GM21576 (cell line): ENCODE data around the gene MAPKAPK2.
"Not testable (repeated sequence)": the region's sequence is repeated elsewhere in the genome, so short reads cannot be mapped to it uniquely, and the experiment has no call there.

Experiments used
- ATAC-seq: cut with Tn5 transposase; IDR thresholded peaks from one replicate; pipeline ENCODE4 v1.9.1; 2021; ENCODE audit warnings: mild to moderate bottlenecking, moderate library complexity; ENCODE audit not compliant: unreplicated experiment

Gene MAPKAPK2

DNA sequence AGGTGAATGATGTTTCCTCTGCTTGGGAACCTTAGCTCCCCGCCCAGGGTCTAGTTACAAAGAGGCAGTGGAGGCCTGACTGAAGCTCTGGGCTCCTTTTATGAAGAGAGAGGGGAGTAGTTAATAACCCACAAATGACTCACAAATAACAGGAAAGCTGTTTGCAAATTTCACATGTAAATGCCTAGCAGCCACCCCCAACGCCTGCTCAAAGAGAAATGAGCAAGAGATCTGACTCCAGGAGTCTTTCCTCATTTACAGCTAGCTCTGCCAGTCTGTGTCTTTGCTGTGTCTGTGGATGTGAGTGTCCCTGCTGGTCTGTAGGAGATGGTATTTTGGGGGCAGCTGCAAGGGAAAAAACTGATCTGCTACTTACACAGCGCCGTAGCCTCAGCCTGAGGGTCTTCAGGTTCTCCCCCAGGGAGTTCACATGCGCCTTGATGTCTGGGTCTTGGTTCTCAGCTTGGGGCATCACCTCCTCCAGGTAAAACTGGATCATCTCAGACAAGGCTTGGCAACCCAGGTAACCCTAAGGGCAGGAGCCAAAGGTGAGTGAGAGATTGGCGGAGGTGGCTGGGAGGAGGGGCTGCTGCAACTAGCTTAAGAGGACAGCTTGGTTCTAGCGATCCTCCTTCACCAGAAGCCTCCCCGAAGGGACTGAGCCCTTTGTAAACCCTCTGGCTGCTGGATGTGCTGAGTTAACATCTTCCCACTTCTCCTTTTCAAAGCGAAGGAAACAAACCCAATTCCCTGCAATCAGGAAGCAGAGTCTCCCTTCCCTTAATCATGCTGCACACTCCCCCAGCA lies 86.0 kb downstream of the MAPKAPK2 start, which contains the start of gene IL19:
IL19 (plus strand) TSS at position 243 of the 807 bp plus-strand sequence. CDS start 65,890 bp downstream, outside the sequence.
- no peak for ATAC-seq

DNA sequence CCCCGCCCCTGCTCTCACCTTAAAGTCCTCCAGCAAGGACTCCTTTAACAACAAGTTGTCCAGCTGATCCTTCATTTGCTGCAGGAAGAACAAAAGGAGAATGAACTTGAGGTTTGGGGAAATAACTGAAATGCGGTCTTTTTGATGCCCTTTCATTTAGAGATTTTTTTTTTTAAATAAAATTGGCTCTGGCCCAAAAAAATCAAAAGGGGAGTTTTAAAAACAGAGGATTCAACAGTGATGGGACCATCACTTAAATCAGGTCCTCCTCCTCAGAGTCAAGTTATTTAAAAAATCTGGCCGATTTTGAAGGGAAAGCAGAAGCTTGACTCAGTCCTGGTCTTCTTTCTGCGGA lies 86.6 kb downstream of the MAPKAPK2 start:
- no peak for ATAC-seq

GRCh38 chr1:206772243-206772937 lies 87.7 kb downstream of the MAPKAPK2 start, which contains the start of gene IL10:
IL10 (minus strand) TSS chr1:206772494; CDS start chr1:206772435, 59 bp downstream.
- ATAC-seq = no peak

DNA sequence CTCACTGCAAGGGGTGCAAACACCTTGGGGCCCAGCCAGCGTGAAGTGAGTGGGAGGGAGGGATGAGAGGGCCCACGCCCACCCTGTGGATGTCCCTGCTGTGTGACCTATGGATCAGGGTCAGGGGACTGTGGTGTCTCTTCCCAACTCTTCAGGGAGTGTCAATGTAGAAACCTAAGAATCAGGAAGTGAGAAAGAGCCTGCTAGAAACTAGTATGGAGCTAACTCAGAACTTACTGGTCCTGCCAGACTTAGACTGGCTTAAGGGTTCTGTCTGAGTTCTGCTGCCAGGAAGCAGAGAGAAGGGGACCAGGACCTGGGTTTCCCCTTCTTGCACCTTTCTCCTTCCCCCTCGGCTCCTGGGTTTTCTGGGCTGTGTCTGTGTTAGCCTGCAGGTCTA lies 89.4 kb downstream of the MAPKAPK2 start:
- no peak for ATAC-seq

GRCh38 chr1:206776229-206776628 lies 91.5 kb downstream of the MAPKAPK2 start:
- ATAC-seq = no peak

DNA sequence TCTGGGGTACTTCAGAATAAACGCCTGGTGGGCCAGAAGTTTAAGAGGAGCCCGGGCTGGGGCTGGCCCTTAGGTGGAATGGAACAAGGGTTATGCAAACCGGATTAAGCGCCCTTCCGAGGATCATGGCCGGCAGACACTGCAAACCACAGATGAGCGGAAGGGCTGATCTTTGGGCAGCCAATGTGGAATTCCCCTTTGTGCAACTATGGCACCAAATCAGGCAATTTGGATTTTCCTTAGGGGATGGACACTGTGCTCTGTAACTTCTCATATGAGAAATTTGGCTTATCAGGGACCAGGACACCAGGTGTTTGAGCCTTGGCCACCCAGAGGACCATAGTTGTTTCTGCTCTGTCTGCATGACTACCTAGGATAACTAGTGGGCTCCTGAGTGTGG lies 93.3 kb downstream of the MAPKAPK2 start:
- no peak for ATAC-seq

DNA sequence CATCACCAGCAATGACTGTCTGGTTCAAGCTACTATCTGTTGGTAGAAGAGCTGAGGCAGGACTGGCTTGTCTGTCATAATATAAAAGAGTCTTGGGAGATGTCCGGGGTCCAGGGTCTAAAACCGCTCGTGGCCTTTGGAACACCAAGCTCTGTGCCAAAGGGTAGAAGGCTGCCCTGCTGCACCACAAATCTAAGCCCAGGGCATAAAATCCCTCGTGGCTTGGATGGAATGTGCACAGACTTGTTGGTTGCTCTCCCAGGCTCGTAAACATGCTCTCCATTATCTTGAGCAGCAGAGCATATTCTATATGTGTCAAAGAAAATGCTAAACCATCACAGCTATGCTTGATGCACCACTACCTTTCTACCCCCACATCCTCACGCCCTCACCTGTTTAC lies 94.2 kb downstream of the MAPKAPK2 start:
- not testable (repeated sequence) for ATAC-seq

- no peak for ATAC-seq
Measured at GRCh38 chr1:206779638-206780037, 94.9 kb downstream of the MAPKAPK2 start.

DNA sequence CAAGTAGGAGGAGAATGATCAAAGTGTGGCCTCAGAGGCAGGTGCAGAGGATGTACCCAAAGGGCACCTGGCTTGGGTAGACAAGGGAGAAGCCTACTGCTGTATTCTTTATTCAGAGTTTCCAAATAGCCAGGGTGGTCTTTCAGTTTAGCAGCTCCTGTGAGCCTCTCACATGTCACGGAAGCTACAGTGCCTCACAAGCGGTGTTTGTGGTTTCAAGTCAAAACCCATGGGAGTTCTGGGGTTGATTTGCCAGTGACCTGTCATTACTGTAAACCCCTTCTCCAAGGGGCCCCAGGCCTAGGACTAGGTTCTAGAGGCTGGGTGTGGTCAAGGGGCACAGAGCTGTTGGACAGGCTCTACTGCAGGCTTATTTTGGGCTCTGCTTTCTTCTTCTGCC lies 97.7 kb downstream of the MAPKAPK2 start:
- ATAC-seq = peak; percentile 56

GRCh38 chr1:206783506-206783905 lies 98.8 kb downstream of the MAPKAPK2 start:
- ATAC-seq = no peak
